H9 (cell line): ENCODE data around the gene TMCO4. TPM values are rescaled to one million over a fixed set of nuclear protein-coding genes. Genes with fewer than 3 reads are reported as not detected.

Experiments
- DNase-seq: peaks from one replicate; pipeline ENCODE4 v3.0.0-alpha.2; 2017
- H2AFZ ChIP-seq: one replicate; pipeline ENCODE4 v1.6.1; 2013; ENCODE audit warnings: mild to moderate bottlenecking, low read length, control low read depth, moderate library complexity
- H2AK5ac ChIP-seq: 2 replicates; pipeline ENCODE4 v1.6.1; 2013; ENCODE audit warnings: low read length, control low read depth, mixed read lengths; ENCODE audit not compliant: insufficient read length
- H2BK120ac ChIP-seq: one replicate; pipeline ENCODE4 v1.6.1; 2013; ENCODE audit warnings: low read depth, mild to moderate bottlenecking, low read length, control low read depth, inconsistent platforms; ENCODE audit not compliant: poor library complexity, severe bottlenecking
- H2BK12ac ChIP-seq: 2 replicates; pipeline ENCODE4 v1.6.1; 2013; ENCODE audit warnings: low read length, control low read depth, mixed read lengths, low read depth; ENCODE audit not compliant: insufficient read length
- H2BK15ac ChIP-seq: 2 replicates; pipeline ENCODE4 v1.6.1; 2013; ENCODE audit warnings: low read depth, low read length, control low read depth
- H2BK20ac ChIP-seq: one replicate; pipeline ENCODE4 v1.6.1; 2013; ENCODE audit warnings: low read depth, mild to moderate bottlenecking, low read length, control low read depth, inconsistent platforms; ENCODE audit not compliant: poor library complexity, severe bottlenecking
- H2BK5ac ChIP-seq: 2 replicates; pipeline ENCODE4 v1.6.1; 2013; ENCODE audit warnings: low read length, control low read depth, mixed read lengths; ENCODE audit not compliant: insufficient read length
- H3K14ac ChIP-seq: 2 replicates; pipeline ENCODE4 v1.6.1; 2013; ENCODE audit warnings: low read length, control low read depth; ENCODE audit not compliant: insufficient read depth
- H3K18ac ChIP-seq: 2 replicates; pipeline ENCODE4 v1.6.1; 2013; ENCODE audit warnings: low read depth, mild to moderate bottlenecking, mixed read lengths, low read length, control low read depth; ENCODE audit not compliant: insufficient read length
- H3K23ac ChIP-seq: 2 replicates; pipeline ENCODE4 v1.6.1; 2013; ENCODE audit warnings: low read length, control low read depth, mixed read lengths, low read depth; ENCODE audit not compliant: insufficient read length
- H3K23me2 ChIP-seq: 2 replicates; pipeline ENCODE4 v1.6.1; 2013; ENCODE audit warnings: low read depth, mild to moderate bottlenecking, mixed read lengths, low read length, control low read depth; ENCODE audit not compliant: insufficient read length, poor library complexity, severe bottlenecking
- H3K27ac ChIP-seq: 2 replicates; pipeline ENCODE4 v1.5.1; 2013; ENCODE audit warnings: low read length, control low read depth, mixed read lengths, low read depth; ENCODE audit not compliant: insufficient read length
- H3K27me3 ChIP-seq: 2 replicates; pipeline ENCODE4 v1.6.1; 2013; ENCODE audit warnings: low read length, control low read depth, inconsistent platforms; ENCODE audit not compliant: insufficient read depth
- H3K4ac ChIP-seq: 2 replicates; pipeline ENCODE4 v1.6.1; 2013; ENCODE audit warnings: low read depth, mild to moderate bottlenecking, control low read depth, inconsistent platforms, low read length, moderate library complexity
- H3K4me1 ChIP-seq: 2 replicates; pipeline ENCODE4 v1.6.1; 2013; ENCODE audit warnings: low read length, control low read depth, inconsistent platforms; ENCODE audit not compliant: insufficient read depth
- H3K4me2 ChIP-seq: 2 replicates; pipeline ENCODE4 v1.6.1; 2013; ENCODE audit warnings: low read length, control low read depth, mixed read lengths; ENCODE audit not compliant: insufficient read length, insufficient read depth
- H3K56ac ChIP-seq: 2 replicates; pipeline ENCODE4 v1.6.1; 2013; ENCODE audit warnings: low read depth, mild to moderate bottlenecking, mixed read lengths, low read length, control low read depth; ENCODE audit not compliant: insufficient read length
- H3K79me1 ChIP-seq: 2 replicates; pipeline ENCODE4 v1.6.1; 2013; ENCODE audit warnings: low read depth, mild to moderate bottlenecking, moderate library complexity, low read length, control low read depth, inconsistent platforms; ENCODE audit not compliant: insufficient read depth, poor library complexity, severe bottlenecking
- H3K79me2 ChIP-seq: 2 replicates; pipeline ENCODE4 v1.6.1; 2013; ENCODE audit warnings: low read length, control low read depth, inconsistent platforms; ENCODE audit not compliant: insufficient read depth
- H3K9ac ChIP-seq: 2 replicates; pipeline ENCODE4 v1.6.1; 2013; ENCODE audit warnings: low read length, control low read depth, mixed read lengths; ENCODE audit not compliant: insufficient read length; ENCODE audit errors: extremely low read depth
- H3K9me3 ChIP-seq: one replicate; pipeline ENCODE4 v1.6.1; 2013; ENCODE audit warnings: low read depth, low read length, inconsistent platforms; ENCODE audit not compliant: control insufficient read depth
- H3T11ph ChIP-seq: one replicate; pipeline ENCODE4 v1.6.1; 2013; ENCODE audit warnings: mild to moderate bottlenecking, low read length, control low read depth, inconsistent platforms
- H4K20me1 ChIP-seq: one replicate; pipeline ENCODE4 v1.6.1; 2013; ENCODE audit not compliant: control insufficient read depth, insufficient read length, insufficient read depth
- H4K5ac ChIP-seq: 2 replicates; pipeline ENCODE4 v1.6.1; 2013; ENCODE audit warnings: low read depth, mild to moderate bottlenecking, mixed read lengths, low read length, control low read depth; ENCODE audit not compliant: insufficient read length
- H4K8ac ChIP-seq: replicated peaks from 2 replicates; pipeline ENCODE4 v1.6.1; 2013; ENCODE audit warnings: low read length, control low read depth, mixed read lengths, low read depth; ENCODE audit not compliant: insufficient read length
- H4K91ac ChIP-seq: 2 replicates; pipeline ENCODE4 v1.6.1; 2013; ENCODE audit warnings: low read depth, mild to moderate bottlenecking, moderate library complexity, mixed read lengths, low read length, control low read depth; ENCODE audit not compliant: insufficient read length
- H3K27ac Mint-ChIP-seq, 3 experiments: 2 replicates in 2 of 3; 3 replicates in 1 of 3; pipeline ENCODE4 v1.8.0; 2020 to 2021; ENCODE audit warnings: mixed read lengths in 3 of 3, mild to moderate bottlenecking in 1 of 3, moderate library complexity in 1 of 3
- H3K27me3 Mint-ChIP-seq: 2 replicates; pipeline ENCODE4 v1.8.0; 2021; ENCODE audit warnings: low read depth, mild to moderate bottlenecking, moderate library complexity, mixed read lengths
- H3K36me3 Mint-ChIP-seq, 3 experiments: 2 replicates in 2 of 3; 3 replicates in 1 of 3; pipeline ENCODE4 v1.8.0; 2020 to 2021; ENCODE audit warnings: low read depth in 3 of 3, mixed read lengths in 3 of 3; ENCODE audit not compliant: insufficient read depth in 1 of 3
- H3K4me1 Mint-ChIP-seq, 2 experiments: 2 replicates each; pipeline ENCODE4 v1.8.0; 2020; ENCODE audit warnings: mixed read lengths in 2 of 2
- H3K4me3 Mint-ChIP-seq, 2 experiments: 2 replicates in 1 of 2; 3 replicates in 1 of 2; pipeline ENCODE4 v1.8.0; 2020 to 2021; ENCODE audit warnings: mild to moderate bottlenecking in 2 of 2, mixed read lengths in 2 of 2, moderate library complexity in 1 of 2
- H3K9me3 Mint-ChIP-seq, 2 experiments: 2 replicates in 1 of 2; 3 replicates in 1 of 2; pipeline ENCODE4 v1.8.0; 2020; ENCODE audit warnings: mild to moderate bottlenecking in 2 of 2, mixed read lengths in 2 of 2, moderate library complexity in 1 of 2
- WGBS: extraction: QIAGEN DNeasy Blood & Tissue Kit; methylation state at CpG from one replicate; pipeline ENCODE4 v1.1.7; 2013; ENCODE audit warnings: missing lambda C conversion rate, low lambda C conversion rate, mixed read lengths; ENCODE audit not compliant: insufficient read length; ENCODE audit errors: extremely low coverage; 5-methylcytosine and 5-hydroxymethylcytosine counted together
- total RNA-seq: library from RNA; stranded (reverse); gene quantifications from 2 replicates; pipeline ENCODE4 v1.2.1, GENCODE V29; 2021
- TF ChIP-seq, protein P1 (sequence below): fragments of 200-600 bp; sonication (generic); conservative IDR thresholded peaks from 3 replicates; pipeline ENCODE4 v1.8.0; 2021; ENCODE audit warnings: antibody characterized with exemption, mild to moderate bottlenecking

The TMCO4 gene
- total RNA-seq, 1 experiment from 2014 or later: 4.0 TPM

DNA sequence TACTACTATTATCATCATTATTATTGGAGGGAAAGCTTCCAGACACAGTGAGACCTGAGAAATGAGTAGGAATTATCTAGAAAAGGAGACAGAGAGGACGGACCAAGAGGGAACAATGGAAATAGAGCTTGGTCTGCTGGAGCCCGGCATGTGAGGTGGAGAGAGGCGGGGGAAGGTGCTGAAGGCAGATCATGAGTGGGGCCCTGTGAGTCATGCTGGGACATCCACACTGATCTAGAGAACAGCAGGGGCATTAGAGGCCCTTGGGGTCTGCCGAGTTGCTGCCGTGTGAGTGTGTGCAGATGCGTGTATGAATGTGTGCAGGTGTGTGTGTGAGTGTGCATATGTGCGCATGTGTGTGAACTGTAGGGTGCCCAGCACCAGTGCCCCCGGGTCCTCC, 65.7 kb downstream of the TMCO4 start:
- no peaks in the 10 kb centered on the region for H3K79me1 ChIP-seq
- no peak overlapping the region for H4K5ac ChIP-seq
- H3K23ac ChIP-seq: no peak overlapping the region
- H4K91ac ChIP-seq: no peak overlapping the region
- no peak overlapping the region for H3K4me2 ChIP-seq
- no peaks in the 10 kb centered on the region; the same call in none of the 2 replicates for H3K27me3 ChIP-seq
- no peak overlapping the region for H3K56ac ChIP-seq
- H3K18ac ChIP-seq: no peak overlapping the region
- H2AFZ ChIP-seq: no peak overlapping the region
- peaks cover 6 to 9% of the 10 kb centered on the region in 2 experiments; a peak in 3 of 4 replicates for H3K4me1 Mint-ChIP-seq
- H4K20me1 ChIP-seq: no peaks in the 10 kb centered on the region
- H3K4ac ChIP-seq: no peak overlapping the region
- no peaks in the 10 kb centered on the region for H3K23me2 ChIP-seq
- H2AK5ac ChIP-seq: no peak overlapping the region
- H3K9ac ChIP-seq: no peak overlapping the region
- no peak overlapping the region for H2BK12ac ChIP-seq
- H3K9me3 ChIP-seq: no peaks in the 10 kb centered on the region
- no peak overlapping the region for H2BK5ac ChIP-seq
- H2BK120ac ChIP-seq: no peak overlapping the region
- no CpG with 5 or more reads among the region's 8 CpGs for WGBS
- no peak overlapping the region for H3K4me3 Mint-ChIP-seq
- H3K27ac Mint-ChIP-seq: no peak overlapping the region
- H3K27ac ChIP-seq: no peak overlapping the region
- TF ChIP-seq, protein P1, sequence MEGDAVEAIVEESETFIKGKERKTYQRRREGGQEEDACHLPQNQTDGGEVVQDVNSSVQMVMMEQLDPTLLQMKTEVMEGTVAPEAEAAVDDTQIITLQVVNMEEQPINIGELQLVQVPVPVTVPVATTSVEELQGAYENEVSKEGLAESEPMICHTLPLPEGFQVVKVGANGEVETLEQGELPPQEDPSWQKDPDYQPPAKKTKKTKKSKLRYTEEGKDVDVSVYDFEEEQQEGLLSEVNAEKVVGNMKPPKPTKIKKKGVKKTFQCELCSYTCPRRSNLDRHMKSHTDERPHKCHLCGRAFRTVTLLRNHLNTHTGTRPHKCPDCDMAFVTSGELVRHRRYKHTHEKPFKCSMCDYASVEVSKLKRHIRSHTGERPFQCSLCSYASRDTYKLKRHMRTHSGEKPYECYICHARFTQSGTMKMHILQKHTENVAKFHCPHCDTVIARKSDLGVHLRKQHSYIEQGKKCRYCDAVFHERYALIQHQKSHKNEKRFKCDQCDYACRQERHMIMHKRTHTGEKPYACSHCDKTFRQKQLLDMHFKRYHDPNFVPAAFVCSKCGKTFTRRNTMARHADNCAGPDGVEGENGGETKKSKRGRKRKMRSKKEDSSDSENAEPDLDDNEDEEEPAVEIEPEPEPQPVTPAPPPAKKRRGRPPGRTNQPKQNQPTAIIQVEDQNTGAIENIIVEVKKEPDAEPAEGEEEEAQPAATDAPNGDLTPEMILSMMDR: no peak
- H4K8ac ChIP-seq: no peak overlapping the region
- peaks cover 10% of the 10 kb centered on the region for H3K27me3 Mint-ChIP-seq
- H3K9me3 Mint-ChIP-seq: peaks cover 3 to 12% of the 10 kb centered on the region in 2 experiments; a peak in 4 of 5 replicates
- H3T11ph ChIP-seq: no peak overlapping the region
- H2BK20ac ChIP-seq: no peak overlapping the region
- H3K79me2 ChIP-seq: no peaks in the 10 kb centered on the region
- no peaks in the 10 kb centered on the region for H3K4me1 ChIP-seq
- H2BK15ac ChIP-seq: no peak overlapping the region
- H3K36me3 Mint-ChIP-seq: peaks cover 0 to 7% (median 4%) of the 10 kb centered on the region in 3 experiments; a peak in 2 of 7 replicates
- no peak for DNase-seq
- H3K14ac ChIP-seq: no peak overlapping the region
